Spinal cord (tissue), 10 donors: Measurements from ENCODE around the gene DSCAML1. TPM values are rescaled to one million over a fixed set of nuclear protein-coding genes. Genes with fewer than 3 reads are reported as not detected.

Experiments
- DNase-seq, 6 donors: peaks; one replicate each; pipeline versions ENCODE4 v3.0.0 to v3.0.0-alpha.2; 2013 to 2015; ENCODE audit warnings: low spot score in 6 of 6, low read depth in 4 of 6
- H3K27ac ChIP-seq: one replicate; pipeline ENCODE4 v1.5.1; 2013; ENCODE audit warnings: low read depth, low read length, control low read depth
- H3K27me3 ChIP-seq: one replicate; pipeline ENCODE4 v1.6.1; 2013; ENCODE audit warnings: low read length; ENCODE audit not compliant: control insufficient read depth, insufficient read depth
- H3K36me3 ChIP-seq: one replicate; pipeline ENCODE4 v1.6.1; 2013; ENCODE audit warnings: low read length; ENCODE audit not compliant: control insufficient read depth, insufficient read depth
- H3K4me1 ChIP-seq: one replicate; pipeline ENCODE4 v1.6.1; 2013; ENCODE audit warnings: low read length; ENCODE audit not compliant: control insufficient read depth, insufficient read depth
- H3K4me3 ChIP-seq: one replicate; pipeline ENCODE4 v1.5.1; 2013; ENCODE audit warnings: low read depth, low read length, control low read depth
- H3K9me3 ChIP-seq: one replicate; pipeline ENCODE4 v1.6.1; 2013; ENCODE audit warnings: low read length; ENCODE audit not compliant: control insufficient read depth, insufficient read depth
- WGBS: methylation state at CpG from one replicate; pipeline ENCODE4 v1.1.5; 2013; ENCODE audit warnings: missing lambda C conversion rate; ENCODE audit not compliant: insufficient coverage; 5-methylcytosine and 5-hydroxymethylcytosine counted together
- polyA plus RNA-seq, 2 donors: library from polyadenylated mRNA; unstranded; fragments of 120-200 nt; gene quantifications; one replicate each; pipeline ENCODE4 v1.2.1, GENCODE V29; 2013; ENCODE audit not compliant: insufficient read length in 2 of 2
- total RNA-seq, 2 donors: library from RNA; depleted of rRNA in 1 of 2; stranded (reverse); fragments of 120-200 nt in 1 of 2; fragments of >200 nt in 1 of 2; gene quantifications; one replicate each; pipeline versions ENCODE4 v1.2.3 to v1.2.4, GENCODE V29; 2013 to 2014
- donor health status: healthy.

The DSCAML1 gene
- total and polyA plus RNA-seq, 4 donors = 3.5 to 14.4 (median 8.2) TPM

DNA sequence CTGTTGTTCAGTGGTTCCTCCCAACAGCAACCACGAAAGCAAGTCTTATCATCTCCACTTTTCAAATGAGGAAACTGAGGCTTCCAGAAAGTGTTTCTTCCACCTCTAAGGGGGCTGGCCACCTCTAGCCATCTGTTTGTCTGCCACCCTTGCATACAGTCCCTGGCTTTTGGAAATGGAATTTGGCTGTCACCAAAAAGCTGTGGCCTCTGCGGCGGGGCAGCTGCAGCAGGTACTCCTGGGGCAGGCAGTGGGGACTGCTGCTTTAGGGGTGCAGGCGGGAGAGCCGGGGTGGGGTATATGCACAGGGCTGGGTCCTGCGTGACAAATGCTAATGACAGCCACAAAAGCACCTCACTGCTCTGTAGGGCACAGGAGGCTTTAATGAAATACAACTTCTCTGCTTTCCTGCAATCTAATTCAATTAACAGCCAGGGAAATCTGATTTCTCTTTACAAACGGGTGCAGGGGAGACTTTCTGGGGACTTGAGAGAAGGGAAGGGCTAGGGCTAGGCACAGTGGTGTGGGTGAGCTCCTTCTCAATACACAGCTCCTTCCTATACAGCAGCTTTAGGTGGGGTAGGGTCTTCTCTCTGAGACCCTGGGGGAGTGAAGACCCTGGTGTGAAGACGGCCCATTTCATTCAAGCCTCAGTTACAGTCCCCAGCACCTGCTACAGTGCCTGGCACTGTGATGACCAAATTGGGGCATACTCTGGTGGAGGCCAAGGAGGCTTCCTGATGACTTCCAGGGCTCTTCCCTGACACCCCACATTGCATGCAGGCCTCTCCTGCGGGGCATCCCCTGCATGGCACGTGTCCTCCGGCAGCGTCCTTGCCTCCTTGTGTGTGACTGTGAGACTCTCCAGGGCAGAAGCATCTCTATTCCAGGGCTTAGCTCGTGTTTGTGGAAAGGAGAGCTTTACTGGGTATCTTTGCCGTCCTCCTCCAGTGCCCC lies 307.7 kb downstream of the DSCAML1 start:
- Histone ChIP-seq H3K27me3 (no peaks in the 10 kb centered on the region), H3K4me1 (peaks cover 29% of the 10 kb centered on the region), H3K27ac (no peak overlapping the region), H3K9me3 (no peaks in the 10 kb centered on the region), H3K4me3 (no peak overlapping the region), H3K36me3 (no peaks in the 10 kb centered on the region)
- no peak for DNase-seq
- 77% methylated on average over 12 of the region's 14 CpGs for WGBS

DNA sequence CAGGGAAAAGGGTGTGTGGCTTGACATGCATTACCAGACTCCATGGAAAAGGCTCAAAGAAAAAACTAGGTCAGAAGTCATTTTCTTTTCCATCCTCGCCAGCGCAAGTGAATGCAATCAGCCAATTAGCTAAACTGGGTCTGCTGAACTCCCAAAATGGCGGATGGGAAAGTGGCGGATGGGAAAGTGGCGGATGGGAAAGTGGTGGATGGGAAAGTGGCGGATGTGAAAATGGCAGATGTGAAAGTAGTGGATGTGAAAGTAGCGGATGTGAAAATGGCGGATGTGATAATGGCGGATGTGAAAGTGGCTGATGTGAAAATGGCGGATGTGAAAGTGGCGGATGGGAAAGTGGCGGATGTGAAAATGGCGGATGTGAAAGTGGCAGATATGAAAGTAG lies 311.0 kb downstream of the DSCAML1 start:
- peaks cover 9% of the 10 kb centered on the region for H3K36me3 ChIP-seq
- DNase-seq = no peak
- H3K27ac ChIP-seq = no peak overlapping the region
- WGBS = over 99% methylated on average over 13 of the region's 13 CpGs
- H3K9me3 ChIP-seq = no peaks in the 10 kb centered on the region
- H3K27me3 ChIP-seq = no peaks in the 10 kb centered on the region
- peaks cover 20% of the 10 kb centered on the region for H3K4me1 ChIP-seq
- H3K4me3 ChIP-seq = no peak overlapping the region

DNA sequence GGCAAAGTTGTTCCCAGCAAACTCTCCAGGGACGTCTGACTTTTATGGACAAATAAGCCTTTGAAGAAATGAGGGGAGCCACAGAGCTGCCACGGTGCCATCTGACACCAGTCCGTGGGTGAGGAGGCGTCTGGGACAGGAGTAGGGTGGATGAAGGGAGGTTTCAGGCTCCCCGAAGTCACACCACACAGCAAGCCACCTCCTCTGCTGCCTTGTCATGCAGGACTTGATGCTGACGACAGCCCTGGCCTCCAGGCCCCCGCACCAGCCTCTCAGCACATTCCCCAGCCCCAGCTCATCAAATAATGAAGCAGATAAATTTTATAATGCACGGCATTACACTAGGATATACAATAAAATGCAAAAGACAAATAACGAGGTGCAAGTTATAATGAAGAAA lies 312.9 kb downstream of the DSCAML1 start:
- no peaks in the 10 kb centered on the region for H3K9me3 ChIP-seq
- no peak overlapping the region for H3K4me3 ChIP-seq
- H3K36me3 ChIP-seq = peaks cover 27% of the 10 kb centered on the region
- peak in 1 of 6 donors; percentile 71 for DNase-seq
- no CpG with 5 or more reads among the region's 9 CpGs for WGBS
- peaks cover 8% of the 10 kb centered on the region for H3K4me1 ChIP-seq
- no peak overlapping the region for H3K27ac ChIP-seq
- H3K27me3 ChIP-seq = no peaks in the 10 kb centered on the region

DNA sequence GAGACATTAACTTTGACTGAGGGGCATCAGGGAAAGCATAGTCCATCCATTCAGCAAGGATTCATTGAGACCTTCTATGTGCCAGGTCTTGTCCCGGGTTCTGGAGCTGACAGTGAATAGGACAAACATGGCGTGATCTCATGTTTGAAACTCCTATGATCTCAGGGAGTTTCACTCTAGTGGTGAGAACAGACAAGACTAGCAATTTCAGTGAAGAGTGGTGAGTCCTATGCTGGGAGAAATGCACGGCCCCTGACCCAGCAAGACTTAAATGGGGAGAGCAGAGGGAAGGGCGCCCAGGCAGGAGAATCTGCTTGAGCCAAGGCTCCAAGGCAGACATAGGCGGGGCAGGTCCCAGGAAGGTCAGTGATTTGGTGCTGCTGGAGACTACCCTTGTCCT lies 313.6 kb downstream of the DSCAML1 start:
- H3K9me3 ChIP-seq = no peaks in the 10 kb centered on the region
- no peak overlapping the region for H3K4me3 ChIP-seq
- no peak overlapping the region for H3K27ac ChIP-seq
- peaks cover 29% of the 10 kb centered on the region for H3K36me3 ChIP-seq
- H3K4me1 ChIP-seq = peaks cover 8% of the 10 kb centered on the region
- DNase-seq = no peak
- WGBS = 87% methylated on average over 5 of the region's 5 CpGs
- no peaks in the 10 kb centered on the region for H3K27me3 ChIP-seq

DNA sequence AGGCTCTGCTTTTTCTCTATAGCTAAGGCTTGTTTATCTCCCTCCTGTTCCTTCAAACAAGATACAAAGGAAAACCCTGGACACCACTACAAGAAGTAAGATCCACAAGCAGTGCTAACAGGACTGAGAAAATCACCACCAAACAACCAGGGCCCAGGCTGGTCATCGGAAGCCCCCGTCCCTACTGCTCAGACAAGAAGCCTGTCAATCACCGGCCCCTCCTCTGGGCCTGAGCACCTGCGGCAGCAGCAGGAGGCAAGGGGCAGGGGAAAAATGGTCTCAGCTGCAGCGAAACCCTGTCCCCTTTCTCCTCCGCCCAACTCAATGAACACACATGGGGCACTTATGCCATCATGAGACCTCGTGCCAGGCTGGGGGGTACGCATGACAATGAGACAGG lies 314.1 kb downstream of the DSCAML1 start:
- Histone ChIP-seq H3K4me1 (peaks cover 8% of the 10 kb centered on the region), H3K27me3 (no peaks in the 10 kb centered on the region), H3K9me3 (no peaks in the 10 kb centered on the region), H3K36me3 (peaks cover 34% of the 10 kb centered on the region), H3K27ac (no peak overlapping the region), H3K4me3 (no peak overlapping the region)
- DNase-seq = no peak
- 62% methylated on average over 5 of the region's 8 CpGs for WGBS

DNA sequence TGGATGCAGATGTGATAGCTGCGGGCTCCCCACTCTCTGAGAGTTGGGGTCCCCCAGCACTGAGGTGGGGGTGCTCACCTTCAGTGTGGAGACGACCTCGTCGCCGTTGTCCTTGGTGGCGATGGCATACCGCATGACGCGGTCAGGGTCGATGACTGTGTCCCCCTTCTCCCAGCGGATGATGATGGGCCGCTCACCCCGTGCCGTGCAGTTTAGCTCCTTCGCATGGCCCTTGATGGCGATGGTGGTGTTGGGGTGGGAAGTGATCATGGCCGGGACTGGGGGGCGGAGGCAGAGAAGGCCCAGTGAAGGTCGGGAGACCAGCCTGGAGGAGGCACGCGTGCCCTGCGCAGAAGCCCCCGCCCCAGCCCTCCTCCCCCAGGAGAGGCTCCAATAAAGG lies 315.1 kb downstream of the DSCAML1 start:
- Histone ChIP-seq H3K36me3 (peaks cover 34% of the 10 kb centered on the region), H3K9me3 (no peaks in the 10 kb centered on the region), H3K27me3 (no peaks in the 10 kb centered on the region), H3K27ac (no peak overlapping the region), H3K4me3 (no peak overlapping the region), H3K4me1 (peaks cover 8% of the 10 kb centered on the region)
- 98% methylated on average over 11 of the region's 23 CpGs for WGBS
- DNase-seq = no peak

DNA sequence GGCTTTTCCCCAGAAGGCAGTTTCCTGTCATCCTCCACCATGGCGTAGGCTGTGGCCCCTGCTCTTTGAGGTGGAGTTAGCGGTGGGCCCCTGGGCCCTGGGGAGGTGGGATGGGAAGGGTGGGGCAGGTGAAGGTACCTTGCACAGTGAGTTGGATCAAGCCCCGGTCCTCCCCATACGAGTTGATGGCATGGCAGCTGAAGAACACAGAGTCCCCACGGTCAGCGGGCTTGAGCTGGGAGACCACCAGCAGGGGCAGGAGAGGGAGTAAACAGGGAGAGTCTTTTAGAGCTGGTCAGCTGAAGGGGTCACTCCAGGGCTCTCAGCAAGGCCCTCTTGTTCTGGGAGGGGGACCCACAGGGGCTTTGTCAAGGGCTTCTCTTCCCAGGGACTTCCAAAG lies 316.0 kb downstream of the DSCAML1 start:
- Histone ChIP-seq H3K27ac (no peak overlapping the region), H3K36me3 (peaks cover 34% of the 10 kb centered on the region), H3K9me3 (no peaks in the 10 kb centered on the region), H3K4me3 (no peak overlapping the region), H3K4me1 (peaks cover 16% of the 10 kb centered on the region), H3K27me3 (no peaks in the 10 kb centered on the region)
- no peak for DNase-seq
- WGBS = 79% methylated on average over 4 of the region's 6 CpGs

DNA sequence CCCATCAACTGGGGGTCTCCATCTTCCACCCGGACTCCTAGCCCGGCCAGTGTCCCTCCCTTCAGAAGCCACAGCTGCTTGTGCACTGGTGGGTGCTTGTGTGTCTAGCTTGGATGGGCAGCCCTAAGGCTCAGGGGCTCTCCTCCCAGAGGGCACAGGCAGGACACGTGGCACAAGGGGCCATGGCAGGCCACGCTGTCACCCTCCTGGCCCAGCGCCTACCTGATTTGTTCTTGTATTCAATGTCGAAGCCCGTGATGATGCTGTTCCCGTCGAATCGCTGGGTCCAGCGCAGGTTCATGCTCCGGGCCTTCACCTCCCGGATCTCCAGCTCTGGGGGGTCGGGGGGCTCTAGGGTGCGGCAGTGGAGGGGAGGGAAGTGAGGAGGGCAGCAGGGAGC lies 316.8 kb downstream of the DSCAML1 start:
- no peak overlapping the region for H3K27ac ChIP-seq

DNA sequence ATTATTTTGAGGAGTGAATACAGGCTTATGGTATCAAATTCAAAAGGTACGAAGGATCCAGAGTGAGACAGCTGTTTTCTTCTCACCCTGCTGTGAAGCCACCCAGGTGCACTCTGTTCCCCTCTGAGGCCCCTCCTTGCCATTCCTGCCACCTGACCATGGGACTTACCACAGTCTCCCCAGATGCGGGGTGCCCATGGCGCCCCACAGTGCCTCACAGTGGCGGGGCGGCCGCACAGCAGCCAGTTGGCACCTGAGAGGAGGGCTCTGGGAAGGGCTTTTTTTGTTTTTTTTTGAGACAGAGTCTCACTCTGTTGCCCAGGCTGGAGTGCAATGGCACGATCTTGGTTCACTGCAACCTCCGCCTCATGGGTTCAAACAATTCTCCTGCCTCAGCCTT lies 317.6 kb downstream of the DSCAML1 start:
- peaks cover 34% of the 10 kb centered on the region for H3K36me3 ChIP-seq
- H3K27ac ChIP-seq = no peak overlapping the region
- H3K27me3 ChIP-seq = no peaks in the 10 kb centered on the region
- H3K9me3 ChIP-seq = no peaks in the 10 kb centered on the region
- DNase-seq = no peak
- H3K4me1 ChIP-seq = peaks cover 19% of the 10 kb centered on the region
- 73% methylated on average over 7 of the region's 8 CpGs for WGBS
- H3K4me3 ChIP-seq = no peak overlapping the region

More for the DNA sequence above, 316.8 kb downstream of the DSCAML1 start:
- no peaks in the 10 kb centered on the region for H3K9me3 ChIP-seq
- H3K36me3 ChIP-seq = peaks cover 34% of the 10 kb centered on the region
- H3K4me1 ChIP-seq = peaks cover 19% of the 10 kb centered on the region
- DNase-seq = no peak
- no peaks in the 10 kb centered on the region for H3K27me3 ChIP-seq
- H3K4me3 ChIP-seq = no peak overlapping the region
- WGBS = 85% methylated on average over 15 of the region's 15 CpGs

DNA sequence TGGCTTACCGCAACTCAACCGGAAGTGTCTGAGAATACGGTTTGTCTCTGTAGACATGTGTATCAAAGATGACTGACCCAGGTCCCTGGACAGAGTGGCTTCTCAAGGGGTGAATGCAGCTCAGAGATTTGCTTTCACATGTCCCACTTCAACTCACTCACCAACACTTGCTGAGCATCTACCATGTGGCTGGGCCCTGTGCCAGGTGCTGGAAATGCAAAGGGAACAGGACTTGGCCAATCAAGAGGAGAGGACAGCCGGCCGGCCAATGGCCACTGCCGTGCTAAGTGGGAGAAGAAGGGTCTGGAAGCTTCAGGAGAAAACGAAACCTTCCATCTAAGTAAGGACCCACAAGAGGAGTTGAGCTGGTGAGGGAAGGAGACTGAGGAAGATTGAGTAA lies 318.1 kb downstream of the DSCAML1 start:
- Histone ChIP-seq H3K9me3 (no peaks in the 10 kb centered on the region), H3K27ac (no peak overlapping the region), H3K4me3 (no peak overlapping the region), H3K4me1 (peaks cover 15% of the 10 kb centered on the region), H3K36me3 (peaks cover 34% of the 10 kb centered on the region), H3K27me3 (no peaks in the 10 kb centered on the region)
- 100% methylated on average over 3 of the region's 7 CpGs for WGBS
- no peak for DNase-seq
